ENCODE data around the gene UPK3BL1.
"Not testable (repeated sequence)": the region's sequence is repeated elsewhere in the genome, so short reads cannot be mapped to it uniquely, and the experiment has no call there.

The UPK3BL1 gene

GRCh38 chr7:102627271-102627904 is 15.2 kb downstream of the UPK3BL1 start:
- not testable (repeated sequence) for DNase-seq (ENCODE audit: low read depth in 2 of 2)

DNA sequence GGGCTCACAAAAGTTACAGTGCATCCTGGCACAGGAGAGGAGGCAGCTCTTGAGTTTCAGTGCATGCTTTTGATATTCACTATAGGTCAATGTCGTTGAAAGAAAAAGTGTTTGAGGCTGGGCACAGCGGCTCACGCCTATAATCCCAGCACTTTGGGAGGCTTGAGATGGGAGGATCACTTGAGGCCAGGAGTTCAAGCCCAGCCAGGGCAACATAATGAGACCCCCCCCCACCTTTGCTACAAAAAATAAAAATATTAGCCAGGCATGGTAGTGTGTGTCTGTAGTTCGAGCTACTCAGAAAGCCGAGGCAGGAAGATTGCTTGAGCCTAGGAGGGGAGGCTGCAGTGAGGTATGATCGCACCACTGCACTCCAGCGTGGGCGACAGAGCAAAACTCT is 24.5 kb downstream of the UPK3BL1 start:
- DNase-seq (ENCODE audit: low read depth in 2 of 2) = not testable (repeated sequence)

GRCh38 chr7:102616507-102617125 is 26.0 kb downstream of the UPK3BL1 start, which contains the start of gene RASA4:
RASA4 (minus strand) TSS chr7:102616756; CDS start chr7:102616689, 67 bp downstream.
- not testable (repeated sequence) for DNase-seq (ENCODE audit: low read depth in 2 of 2)

DNA sequence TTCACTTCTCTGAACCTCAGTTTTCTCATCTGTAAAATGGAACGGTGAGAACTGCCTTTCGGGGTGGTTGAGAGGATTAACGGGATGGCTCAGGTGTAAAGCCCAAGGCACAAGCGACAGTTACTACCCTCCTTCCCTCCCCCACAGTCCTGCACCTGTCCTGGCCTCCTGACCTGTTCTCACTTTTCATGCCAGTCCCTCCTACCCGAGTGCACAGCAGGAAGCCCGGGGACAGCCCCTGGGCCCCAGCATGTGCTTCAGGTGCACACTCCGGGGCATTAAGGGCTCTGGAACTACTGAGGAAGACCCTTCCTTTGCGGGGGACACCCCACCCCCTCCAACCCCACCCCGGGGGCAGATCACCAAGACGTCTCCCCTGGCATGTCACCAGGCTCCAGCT is 26.7 kb downstream of the UPK3BL1 start:
- DNase-seq (ENCODE audit: low read depth in 2 of 2) = not testable (repeated sequence)

DNA sequence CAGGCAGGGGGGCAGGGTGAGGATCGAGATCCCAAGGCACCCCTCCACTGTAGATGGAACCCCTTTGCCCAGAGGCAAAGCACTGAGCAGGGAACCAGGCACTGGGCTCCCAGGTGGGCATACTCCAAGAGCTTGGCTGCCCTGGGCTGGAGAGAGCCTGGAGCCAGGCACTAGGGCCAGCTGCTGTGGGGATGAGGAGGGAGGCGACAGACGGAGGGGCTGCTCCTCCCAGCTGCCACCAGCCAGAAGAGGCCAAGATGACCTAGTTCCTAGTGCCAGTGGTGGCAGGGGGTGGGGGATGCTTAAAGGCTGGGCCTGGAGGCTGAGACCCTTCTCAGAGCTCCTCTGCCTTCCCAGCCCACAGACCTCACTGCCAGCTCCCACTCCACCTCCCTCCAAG is 27.7 kb downstream of the UPK3BL1 start:
- not testable (repeated sequence) for DNase-seq (ENCODE audit: low read depth in 2 of 2)

GRCh38 chr7:102614346-102614697 is 28.3 kb downstream of the UPK3BL1 start:
- DNase-seq (ENCODE audit: low read depth in 2 of 2) = not testable (repeated sequence)

- not testable (repeated sequence) for DNase-seq (ENCODE audit: low read depth in 2 of 2)
Observed at GRCh38 chr7:102613575-102614345, 28.8 kb downstream of the UPK3BL1 start.

DNA sequence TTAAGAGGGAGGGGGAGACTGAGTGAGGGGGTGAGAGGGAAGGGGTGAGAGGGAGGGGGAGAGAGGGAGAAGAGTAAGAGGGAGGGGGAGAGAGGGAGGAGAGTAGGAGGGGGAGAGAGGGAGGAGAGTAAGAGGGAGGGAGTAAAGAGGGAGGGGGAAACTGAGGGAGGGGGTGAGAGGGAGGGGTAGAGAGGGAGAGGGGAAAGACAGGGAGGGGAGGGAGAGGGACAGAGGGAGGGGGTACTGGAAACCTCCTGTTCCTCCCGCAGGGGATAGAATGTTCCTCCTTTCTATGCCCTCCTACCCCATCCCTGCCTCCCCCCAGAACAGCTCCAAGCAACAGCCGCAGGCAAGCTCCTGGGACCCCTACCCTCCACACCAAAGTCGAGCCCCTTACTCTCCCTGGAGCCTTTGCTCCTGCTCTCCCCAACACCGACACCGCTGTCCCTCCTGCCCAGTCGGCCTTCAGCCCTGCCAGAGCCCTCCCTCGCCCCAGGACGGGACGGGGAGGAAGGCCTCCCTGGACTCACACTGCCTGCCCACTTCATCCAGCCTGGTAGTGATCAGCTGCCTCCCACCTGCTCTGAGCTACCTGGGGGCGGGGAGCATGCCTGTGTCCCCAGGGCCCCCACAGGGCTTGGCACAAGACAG is 30.8 kb downstream of the UPK3BL1 start:
- not testable (repeated sequence) for DNase-seq (ENCODE audit: low read depth in 2 of 2)

DNA sequence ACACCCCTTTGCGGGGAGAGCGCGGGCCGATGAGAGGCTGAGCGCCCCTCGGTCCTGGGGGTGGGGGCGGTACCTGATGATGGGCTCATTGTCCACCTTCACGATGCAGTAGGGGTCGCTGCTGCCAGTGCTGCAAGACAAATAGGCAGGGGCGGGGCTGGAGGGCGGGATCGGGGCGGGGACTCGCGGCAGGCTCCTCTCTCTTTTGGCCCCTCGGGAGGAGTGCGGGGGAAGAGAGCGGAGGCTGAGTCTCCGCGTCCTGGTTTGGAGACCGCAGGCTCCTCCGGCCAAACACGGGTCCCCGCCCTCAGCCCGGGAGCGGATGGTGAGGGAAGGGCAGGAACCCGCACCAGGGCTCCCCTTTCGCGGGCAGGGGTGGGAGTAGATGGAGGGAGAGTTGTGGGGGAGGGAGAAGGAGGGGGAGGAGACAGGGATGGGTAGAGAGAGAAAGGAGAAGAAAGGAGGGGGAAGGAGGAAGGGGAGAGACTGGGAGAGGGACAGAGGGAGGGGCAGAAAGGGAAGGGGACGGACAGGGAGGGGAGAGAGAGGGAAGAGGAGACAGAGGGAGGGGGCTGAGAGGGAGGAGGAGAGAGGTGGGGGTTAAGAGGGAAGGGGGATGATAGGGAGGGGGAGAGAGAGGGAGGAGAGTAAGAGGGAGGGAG is 31.4 kb downstream of the UPK3BL1 start:
- DNase-seq (ENCODE audit: low read depth in 2 of 2) = not testable (repeated sequence)

GRCh38 chr7:102610441-102610840 is 32.1 kb downstream of the UPK3BL1 start:
- DNase-seq (ENCODE audit: low read depth in 2 of 2) = not testable (repeated sequence)

DNA sequence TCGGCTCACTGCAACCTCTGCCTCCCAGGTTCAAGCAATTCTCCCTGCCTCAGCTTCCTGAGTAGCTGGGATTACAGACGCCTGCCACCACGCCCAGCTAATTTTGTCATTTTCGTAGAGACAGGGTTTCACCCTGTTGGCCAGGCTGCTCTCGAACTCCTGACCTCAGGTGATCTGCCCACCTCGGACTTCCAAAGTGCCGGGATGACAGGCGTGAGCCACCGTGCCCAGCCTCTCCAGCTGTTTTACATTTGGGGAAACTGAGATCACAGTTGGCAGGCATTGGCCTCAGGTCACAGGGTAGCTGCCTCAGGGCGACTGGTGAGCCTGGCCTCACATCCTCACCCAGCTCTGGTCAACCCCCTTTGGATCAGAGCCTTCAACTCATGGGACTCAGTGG is 32.9 kb downstream of the UPK3BL1 start:
- not testable (repeated sequence) for DNase-seq (ENCODE audit: low read depth in 2 of 2)

DNA sequence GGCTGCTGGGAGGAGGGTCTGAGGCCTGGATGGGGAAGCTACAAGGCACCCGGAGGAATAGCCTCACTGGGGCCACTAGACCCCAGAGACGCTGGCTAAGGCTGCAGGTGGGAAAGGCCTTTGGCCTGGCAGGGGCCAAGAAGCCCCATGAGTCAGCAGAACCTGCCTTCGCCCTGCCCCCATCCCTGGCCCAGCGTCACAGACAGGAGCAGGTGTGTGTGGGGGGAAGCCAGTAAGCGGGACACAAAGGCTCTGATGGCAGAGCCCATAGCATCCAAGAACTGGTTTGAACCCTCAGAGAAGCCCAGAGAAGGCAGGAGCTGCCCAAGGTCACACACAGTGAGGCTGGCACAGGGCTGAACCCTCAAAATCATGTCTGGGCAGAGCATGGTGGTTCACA is 35.7 kb downstream of the UPK3BL1 start:
- not testable (repeated sequence) for DNase-seq (ENCODE audit: low read depth in 2 of 2)

DNA sequence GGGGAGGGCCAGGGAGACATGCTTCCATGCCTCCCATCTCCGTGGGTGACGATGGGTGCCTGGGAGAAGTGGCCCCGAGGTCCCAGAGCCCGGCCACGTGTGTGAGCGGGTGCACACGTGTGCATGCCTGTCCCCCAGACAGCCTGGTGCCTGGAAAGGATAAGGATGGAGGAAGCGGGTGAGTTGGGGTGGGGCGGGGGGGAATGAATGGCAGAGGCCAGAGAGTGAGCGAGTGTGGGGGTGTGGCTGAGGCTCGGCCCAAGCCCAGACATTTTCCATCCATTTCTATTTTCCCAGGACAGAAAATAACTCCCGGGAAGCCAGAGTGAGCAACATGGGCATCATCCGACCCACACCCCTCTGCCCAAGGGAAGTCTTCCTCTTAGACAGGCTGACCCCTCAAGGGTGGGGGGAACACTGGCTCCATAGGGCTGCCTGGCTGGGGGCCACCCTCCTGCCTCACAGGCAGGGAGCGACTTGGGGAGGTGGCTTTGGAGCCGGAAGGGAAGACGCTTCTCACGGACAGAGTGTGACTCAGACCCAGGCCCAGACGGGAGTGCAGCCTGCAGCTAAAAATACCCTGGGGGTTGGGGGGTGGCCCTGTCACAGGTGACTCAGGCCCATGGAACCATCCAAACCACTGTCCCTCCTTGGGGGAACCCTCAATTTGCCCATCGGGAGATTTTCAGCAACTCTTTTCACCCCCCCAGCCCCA is 38.0 kb downstream of the UPK3BL1 start:
- not testable (repeated sequence) for DNase-seq (ENCODE audit: low read depth in 2 of 2)

DNA sequence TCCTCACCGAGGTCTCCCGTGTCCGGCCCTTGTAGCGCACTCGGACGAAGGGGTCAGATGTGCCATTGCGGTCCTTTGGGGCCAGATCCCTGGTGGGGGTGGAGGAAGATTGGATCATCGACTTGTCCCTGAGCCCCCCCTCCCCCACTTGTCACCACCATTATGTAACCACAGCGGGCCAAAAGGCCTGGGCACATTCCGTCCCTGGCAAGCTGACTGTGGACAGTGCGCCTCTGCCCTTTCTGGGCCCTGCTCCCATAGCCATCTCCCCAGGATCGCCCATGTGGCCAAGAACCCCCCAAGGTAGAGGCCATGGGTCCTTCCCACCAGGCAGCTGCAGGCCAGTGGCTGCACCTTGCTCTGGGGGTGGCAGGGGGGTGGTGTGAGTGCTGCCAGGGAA is 40.3 kb downstream of the UPK3BL1 start:
- DNase-seq (ENCODE audit: low read depth in 2 of 2) = not testable (repeated sequence)

GRCh38 chr7:102599699-102600098 is 42.9 kb downstream of the UPK3BL1 start:
- not testable (repeated sequence) for DNase-seq (ENCODE audit: low read depth in 2 of 2)

GRCh38 chr7:102596036-102596435 is 46.6 kb downstream of the UPK3BL1 start:
- not testable (repeated sequence) for DNase-seq (ENCODE audit: low read depth in 2 of 2)

DNA sequence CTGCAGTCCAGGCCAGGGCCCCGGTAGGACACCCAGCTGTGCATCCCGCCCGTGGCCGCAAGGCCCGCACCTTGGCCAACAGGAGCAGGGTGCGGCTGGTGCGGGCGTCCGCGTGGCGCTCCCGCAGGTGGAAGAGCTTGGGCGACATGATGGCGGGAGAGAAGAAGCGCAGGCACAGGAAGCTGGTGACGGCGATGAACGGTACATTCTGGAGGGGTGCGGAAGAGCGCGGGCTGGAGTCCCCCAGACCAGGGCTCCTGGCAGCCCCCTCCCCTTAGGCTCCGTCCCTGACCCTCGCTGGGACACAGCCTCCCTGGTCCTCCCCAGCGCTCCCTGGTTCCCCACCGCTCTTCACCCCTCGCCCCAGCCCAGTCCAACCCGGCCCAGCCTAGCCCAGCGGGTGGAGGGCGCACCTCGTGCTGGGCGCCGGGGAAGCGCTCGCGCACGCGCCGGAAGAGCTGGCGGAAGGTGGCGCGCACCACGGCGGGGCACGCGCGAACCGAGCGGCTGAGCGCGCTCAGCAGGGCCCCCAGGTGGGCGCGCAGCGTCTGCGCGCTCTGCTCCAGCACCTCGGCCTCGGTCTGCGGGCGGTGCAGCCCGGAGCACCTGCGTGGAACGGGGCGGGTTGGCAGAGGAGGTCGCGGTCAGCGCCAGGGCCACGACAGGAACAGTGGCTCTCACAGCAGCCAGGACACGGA is 48.8 kb downstream of the UPK3BL1 start:
- not testable (repeated sequence) for DNase-seq (ENCODE audit: low read depth in 2 of 2)

GRCh38 chr7:102592477-102593019 is 50.0 kb downstream of the UPK3BL1 start:
- not testable (repeated sequence) for DNase-seq (ENCODE audit: low read depth in 2 of 2)

DNA sequence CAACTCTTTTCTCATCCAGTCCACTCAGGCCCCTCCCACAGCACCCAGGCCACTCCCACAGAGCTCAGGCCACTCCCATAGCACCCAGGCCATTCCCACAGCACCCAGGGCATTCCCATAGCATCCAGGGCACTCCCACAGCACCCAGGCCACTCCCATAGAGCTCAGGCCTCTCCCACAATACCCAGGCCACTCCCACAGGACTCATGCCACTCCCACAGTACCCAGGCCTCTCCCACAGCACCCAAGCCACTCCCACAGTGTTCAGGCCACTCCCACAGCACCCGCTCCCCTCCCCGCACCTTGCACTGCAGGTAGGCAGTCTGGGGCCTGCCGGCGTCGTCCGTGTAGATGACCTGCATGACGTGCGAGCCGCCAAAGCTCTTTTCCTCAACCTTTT is 52.7 kb downstream of the UPK3BL1 start:
- not testable (repeated sequence) for DNase-seq (ENCODE audit: low read depth in 2 of 2)
